ENCODE measurements around the gene SNAP25.

SNAP25 gene

GRCh38 chr20:10239954-10240353 lies 21.3 kb downstream of the SNAP25 start:
- no peak overlapping the region for H3K4me2 ChIP-seq (ENCODE audit: low read length)
- no peak overlapping the region for H3K4me3 ChIP-seq (ENCODE audit: low read length)
- TF ChIP-seq, protein P1, sequence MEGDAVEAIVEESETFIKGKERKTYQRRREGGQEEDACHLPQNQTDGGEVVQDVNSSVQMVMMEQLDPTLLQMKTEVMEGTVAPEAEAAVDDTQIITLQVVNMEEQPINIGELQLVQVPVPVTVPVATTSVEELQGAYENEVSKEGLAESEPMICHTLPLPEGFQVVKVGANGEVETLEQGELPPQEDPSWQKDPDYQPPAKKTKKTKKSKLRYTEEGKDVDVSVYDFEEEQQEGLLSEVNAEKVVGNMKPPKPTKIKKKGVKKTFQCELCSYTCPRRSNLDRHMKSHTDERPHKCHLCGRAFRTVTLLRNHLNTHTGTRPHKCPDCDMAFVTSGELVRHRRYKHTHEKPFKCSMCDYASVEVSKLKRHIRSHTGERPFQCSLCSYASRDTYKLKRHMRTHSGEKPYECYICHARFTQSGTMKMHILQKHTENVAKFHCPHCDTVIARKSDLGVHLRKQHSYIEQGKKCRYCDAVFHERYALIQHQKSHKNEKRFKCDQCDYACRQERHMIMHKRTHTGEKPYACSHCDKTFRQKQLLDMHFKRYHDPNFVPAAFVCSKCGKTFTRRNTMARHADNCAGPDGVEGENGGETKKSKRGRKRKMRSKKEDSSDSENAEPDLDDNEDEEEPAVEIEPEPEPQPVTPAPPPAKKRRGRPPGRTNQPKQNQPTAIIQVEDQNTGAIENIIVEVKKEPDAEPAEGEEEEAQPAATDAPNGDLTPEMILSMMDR (IDR thresholded peaks at IDR 0.05; ENCODE audit: low read depth, low read length, poor library complexity, severe bottlenecking), result no peak
- TF ChIP-seq EZH2phosphoT487 (IDR thresholded peaks at IDR 0.05; ENCODE audit: borderline replicate concordance, low read length), result no peak
- H3F3A ChIP-seq (ENCODE audit: control insufficient read depth, insufficient read depth), result no peaks in the 10 kb centered on the region
- H4K20me1 ChIP-seq (ENCODE audit: control insufficient read depth, insufficient read depth, low read depth, low read length), result no peaks in the 10 kb centered on the region
- no peaks in the 10 kb centered on the region for H3K36me3 ChIP-seq (ENCODE audit: control insufficient read depth, low read length)
- no peak overlapping the region for H3K27ac ChIP-seq (ENCODE audit: low read depth, low read length)
- H3K4me1 ChIP-seq (ENCODE audit: control insufficient read depth, low read length), result no peaks in the 10 kb centered on the region
- no peaks in the 10 kb centered on the region for H3K9me2 ChIP-seq (replicated peaks; ENCODE audit: control insufficient read depth, low read length)
- no peaks in the 10 kb centered on the region for H3K79me2 ChIP-seq (ENCODE audit: control insufficient read depth, low read length)
- H3K9me3 ChIP-seq (ENCODE audit: control insufficient read depth, insufficient read depth, low read length), result no peaks in the 10 kb centered on the region
- H3K27me3 ChIP-seq (ENCODE audit: control insufficient read depth, low read length), result no peaks in the 10 kb centered on the region

- H3K9me3 ChIP-seq (ENCODE audit: control insufficient read depth, insufficient read depth, low read length), result no peaks in the 10 kb centered on the region
- TF ChIP-seq, protein P1 (IDR thresholded peaks at IDR 0.05; ENCODE audit: low read depth, low read length, poor library complexity, severe bottlenecking), result no peak
- TF ChIP-seq EZH2phosphoT487 (IDR thresholded peaks at IDR 0.05; ENCODE audit: borderline replicate concordance, low read length), result no peak
- H3K79me2 ChIP-seq (ENCODE audit: control insufficient read depth, low read length), result no peaks in the 10 kb centered on the region
- H3K4me2 ChIP-seq (ENCODE audit: low read length), result no peak overlapping the region
- H3K27me3 ChIP-seq (ENCODE audit: control insufficient read depth, low read length), result no peaks in the 10 kb centered on the region
- H4K20me1 ChIP-seq (ENCODE audit: control insufficient read depth, insufficient read depth, low read depth, low read length), result no peaks in the 10 kb centered on the region
- H3K4me3 ChIP-seq (ENCODE audit: low read length), result no peak overlapping the region
- H3K27ac ChIP-seq (ENCODE audit: low read depth, low read length), result no peak overlapping the region
- H3K9me2 ChIP-seq (replicated peaks; ENCODE audit: control insufficient read depth, low read length), result no peaks in the 10 kb centered on the region
- no peaks in the 10 kb centered on the region for H3K4me1 ChIP-seq (ENCODE audit: control insufficient read depth, low read length)
- H3F3A ChIP-seq (ENCODE audit: control insufficient read depth, insufficient read depth), result no peaks in the 10 kb centered on the region
- no peaks in the 10 kb centered on the region for H3K36me3 ChIP-seq (ENCODE audit: control insufficient read depth, low read length)
Measured at GRCh38 chr20:10240655-10241054, 22.0 kb downstream of the SNAP25 start.

- Histone ChIP-seq H3F3A (ENCODE audit: control insufficient read depth, insufficient read depth) (no peaks in the 10 kb centered on the region), H3K4me2 (ENCODE audit: low read length) (no peak overlapping the region), H3K79me2 (ENCODE audit: control insufficient read depth, low read length) (no peaks in the 10 kb centered on the region), H3K9me3 (ENCODE audit: control insufficient read depth, insufficient read depth, low read length) (no peaks in the 10 kb centered on the region), H3K4me3 (ENCODE audit: low read length) (no peak overlapping the region), H4K20me1 (ENCODE audit: control insufficient read depth, insufficient read depth, low read depth, low read length) (no peaks in the 10 kb centered on the region), H3K9me2 (replicated peaks; ENCODE audit: control insufficient read depth, low read length) (no peaks in the 10 kb centered on the region), H3K27me3 (ENCODE audit: control insufficient read depth, low read length) (no peaks in the 10 kb centered on the region), H3K36me3 (ENCODE audit: control insufficient read depth, low read length) (no peaks in the 10 kb centered on the region), H3K27ac (ENCODE audit: low read depth, low read length) (no peak overlapping the region), H3K4me1 (ENCODE audit: control insufficient read depth, low read length) (no peaks in the 10 kb centered on the region)
- no peak for TF ChIP-seq EZH2phosphoT487 (IDR thresholded peaks at IDR 0.05; ENCODE audit: borderline replicate concordance, low read length)
- TF ChIP-seq, protein P1 (IDR thresholded peaks at IDR 0.05; ENCODE audit: low read depth, low read length, poor library complexity, severe bottlenecking), result no peak
Measured at GRCh38 chr20:10242166-10242565, 23.5 kb downstream of the SNAP25 start.

GRCh38 chr20:10247440-10247839 lies 28.8 kb downstream of the SNAP25 start:
- Histone ChIP-seq H3K9me2 (replicated peaks; ENCODE audit: control insufficient read depth, low read length) (no peaks in the 10 kb centered on the region), H3K9me3 (ENCODE audit: control insufficient read depth, insufficient read depth, low read length) (no peaks in the 10 kb centered on the region), H3K27me3 (ENCODE audit: control insufficient read depth, low read length) (no peaks in the 10 kb centered on the region), H3K4me3 (ENCODE audit: low read length) (no peak overlapping the region), H3K36me3 (ENCODE audit: control insufficient read depth, low read length) (no peaks in the 10 kb centered on the region), H3K4me2 (ENCODE audit: low read length) (no peak overlapping the region), H3K79me2 (ENCODE audit: control insufficient read depth, low read length) (no peaks in the 10 kb centered on the region), H4K20me1 (ENCODE audit: control insufficient read depth, insufficient read depth, low read depth, low read length) (no peaks in the 10 kb centered on the region), H3K27ac (ENCODE audit: low read depth, low read length) (no peak overlapping the region), H3F3A (ENCODE audit: control insufficient read depth, insufficient read depth) (no peaks in the 10 kb centered on the region), H3K4me1 (ENCODE audit: control insufficient read depth, low read length) (no peaks in the 10 kb centered on the region)
- TF ChIP-seq, protein P1 (IDR thresholded peaks at IDR 0.05; ENCODE audit: low read depth, low read length, poor library complexity, severe bottlenecking), result no peak
- no peak for TF ChIP-seq EZH2phosphoT487 (IDR thresholded peaks at IDR 0.05; ENCODE audit: borderline replicate concordance, low read length)
